GM21619 (cell line): Measurements from ENCODE around the gene EVI5L.
"Not testable (repeated sequence)": the region's sequence is repeated elsewhere in the genome, so short reads cannot be mapped to it uniquely, and the experiment has no call there.

Experiments
- ATAC-seq: cut with Tn5 transposase; IDR thresholded peaks from one replicate; pipeline ENCODE4 v1.9.1; 2021; ENCODE audit not compliant: unreplicated experiment

EVI5L gene

GRCh38 chr19:7816040-7816439 is 14.0 kb upstream of the EVI5L start:
- ATAC-seq: not testable (repeated sequence)

- ATAC-seq: no peak
Measured at GRCh38 chr19:7817801-7818200, 12.2 kb upstream of the EVI5L start.

GRCh38 chr19:7818806-7819205 is 11.2 kb upstream of the EVI5L start:
- ATAC-seq: no peak

- no peak for ATAC-seq
Measured at GRCh38 chr19:7819337-7819736, 10.7 kb upstream of the EVI5L start.

- no peak for ATAC-seq
Measured at GRCh38 chr19:7820588-7820987, 9.4 kb upstream of the EVI5L start.

GRCh38 chr19:7822910-7823515 is 7.0 kb upstream of the EVI5L start:
- ATAC-seq: no peak

GRCh38 chr19:7823686-7824301 is 6.2 kb upstream of the EVI5L start:
- no peak for ATAC-seq

- no peak for ATAC-seq
Measured at GRCh38 chr19:7829166-7829520, 875 bp upstream of the EVI5L start.

GRCh38 chr19:7830272-7830771 is 304 bp downstream of the EVI5L start:
- ATAC-seq: no peak

- no peak for ATAC-seq
Measured at GRCh38 chr19:7830823-7831222, 805 bp downstream of the EVI5L start.

- no peak for ATAC-seq
Measured at GRCh38 chr19:7831452-7831851, 1.4 kb downstream of the EVI5L start.

- ATAC-seq: no peak
Measured at GRCh38 chr19:7832009-7832408, 2.0 kb downstream of the EVI5L start.

GRCh38 chr19:7832781-7833180 is 2.8 kb downstream of the EVI5L start:
- ATAC-seq: no peak

- no peak for ATAC-seq
Measured at GRCh38 chr19:7833225-7834099, 3.4 kb downstream of the EVI5L start.

GRCh38 chr19:7839476-7839875 is 9.5 kb downstream of the EVI5L start:
- no peak for ATAC-seq

GRCh38 chr19:7840629-7841028 is 10.6 kb downstream of the EVI5L start:
- ATAC-seq: no peak

- ATAC-seq: no peak
Measured at GRCh38 chr19:7841751-7842660, 12.0 kb downstream of the EVI5L start.

GRCh38 chr19:7842661-7843294 is 12.8 kb downstream of the EVI5L start:
- ATAC-seq: no peak

GRCh38 chr19:7843521-7843920 is 13.5 kb downstream of the EVI5L start:
- no peak for ATAC-seq

GRCh38 chr19:7844405-7844804 is 14.4 kb downstream of the EVI5L start:
- ATAC-seq: no peak
